Stimulated activated effector memory CD8-positive, alpha-beta T cell treated with anti-CD3 and anti-CD28 coated beads, Interleukin-12 subunit alpha, Interleukin-12 subunit beta, amount 100 ng/mL, for 72 hours (primary cell): Measurements from ENCODE around the gene ARMC7.
"Not testable (repeated sequence)": the region's sequence is repeated elsewhere in the genome, so short reads cannot be mapped to it uniquely, and the experiment has no call there.

Experiments
- ATAC-seq: fragments of 150-1000 bp; cut with Tn5 transposase; 2 replicates; pipeline ENCODE4 v1.10.0; 2021
- DNase-seq, 2 donors: peaks; one replicate each; pipeline ENCODE4 v3.0.0; 2021 to 2022; ENCODE audit warnings: low spot score in 2 of 2
- H3K27ac Mint-ChIP-seq: one replicate; pipeline ENCODE4 v1.8.0; 2022; ENCODE audit warnings: mild to moderate bottlenecking, mixed read lengths
- H3K36me3 Mint-ChIP-seq: one replicate; pipeline ENCODE4 v1.8.0; 2022; ENCODE audit warnings: mild to moderate bottlenecking, mixed read lengths
- H3K4me1 Mint-ChIP-seq: one replicate; pipeline ENCODE4 v1.8.0; 2022; ENCODE audit warnings: mixed read lengths
- H3K4me3 Mint-ChIP-seq: one replicate; pipeline ENCODE4 v1.8.0; 2022; ENCODE audit warnings: mild to moderate bottlenecking, mixed read lengths
- H3K9me3 Mint-ChIP-seq: one replicate; pipeline ENCODE4 v1.8.0; 2022; ENCODE audit warnings: mixed read lengths

Gene ARMC7

DNA sequence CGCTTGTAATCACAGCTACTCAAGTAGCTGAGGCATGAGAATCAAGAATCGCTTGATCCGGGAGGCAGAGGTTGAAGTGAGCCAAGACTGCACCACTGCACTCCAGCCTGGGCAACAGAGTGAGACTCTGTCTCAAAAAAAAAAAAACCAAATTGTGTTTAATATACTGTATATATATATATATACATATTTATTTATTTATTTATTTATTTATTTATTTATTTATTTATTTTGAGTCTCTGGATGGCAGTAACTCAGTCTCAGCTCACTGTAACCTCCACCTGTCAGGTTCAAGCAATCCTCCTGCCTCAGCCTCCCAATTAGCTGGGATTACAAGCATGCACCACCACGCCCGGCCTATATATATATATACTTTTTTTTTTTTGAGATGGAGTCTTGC lies 36.9 kb upstream of the ARMC7 start:
- not testable (repeated sequence) for H3K9me3 Mint-ChIP-seq, H3K4me3 Mint-ChIP-seq, H3K36me3 Mint-ChIP-seq, H3K27ac Mint-ChIP-seq, H3K4me1 Mint-ChIP-seq, ATAC-seq, DNase-seq

DNA sequence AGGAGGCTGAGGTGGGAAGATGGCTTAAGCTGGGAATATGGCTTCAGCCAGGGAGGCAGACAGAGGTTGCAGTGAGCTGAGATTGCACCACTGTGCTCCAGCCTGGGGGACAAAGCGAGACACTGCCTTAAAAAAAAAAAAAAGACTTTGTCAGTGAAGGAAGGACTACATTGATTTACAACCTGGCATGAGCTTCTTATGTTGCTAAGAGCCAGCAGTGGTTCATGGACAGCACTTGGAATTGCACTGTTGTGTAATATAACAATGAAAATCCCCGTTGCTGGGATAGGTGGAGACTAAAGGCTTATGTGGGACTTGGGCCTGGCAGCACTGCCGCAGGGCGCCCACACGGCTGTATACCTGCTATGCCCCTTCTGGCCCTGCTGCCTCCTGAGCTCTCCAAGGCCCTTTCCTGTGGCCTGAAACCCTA lies 36.1 kb upstream of the ARMC7 start:
- peaks cover 9% of the 10 kb centered on the region for H3K4me1 Mint-ChIP-seq
- DNase-seq (no peak), ATAC-seq (no peak)
- H3K36me3 Mint-ChIP-seq, result no peaks in the 10 kb centered on the region
- H3K4me3 Mint-ChIP-seq, result no peak overlapping the region
- no peaks in the 10 kb centered on the region for H3K9me3 Mint-ChIP-seq
- H3K27ac Mint-ChIP-seq, result no peak overlapping the region

DNA sequence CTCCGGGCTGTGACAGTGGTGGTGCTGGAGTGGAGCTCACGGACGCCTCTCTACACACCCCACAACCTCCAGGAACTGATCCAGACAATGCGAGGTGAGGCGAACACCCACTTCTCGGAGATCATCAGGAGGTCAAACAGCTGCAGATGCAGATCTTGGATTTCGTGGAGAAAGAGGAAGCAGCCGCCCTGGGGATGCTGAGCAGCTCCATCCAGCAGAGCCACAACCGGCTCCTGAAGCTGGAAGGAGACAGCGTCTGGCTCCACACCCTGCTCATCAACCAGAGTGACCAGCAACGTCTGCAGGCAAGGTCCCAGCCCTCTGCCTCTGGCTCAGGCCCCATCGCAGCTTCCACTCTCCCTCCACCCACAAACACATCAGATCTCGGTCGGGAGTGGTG lies 35.2 kb upstream of the ARMC7 start:
- Mint-ChIP-seq H3K4me3 (no peak overlapping the region), H3K27ac (no peak overlapping the region), H3K36me3 (no peaks in the 10 kb centered on the region), H3K4me1 (peaks cover 16% of the 10 kb centered on the region), H3K9me3 (no peaks in the 10 kb centered on the region)
- ATAC-seq (no peak), DNase-seq (no peak)

DNA sequence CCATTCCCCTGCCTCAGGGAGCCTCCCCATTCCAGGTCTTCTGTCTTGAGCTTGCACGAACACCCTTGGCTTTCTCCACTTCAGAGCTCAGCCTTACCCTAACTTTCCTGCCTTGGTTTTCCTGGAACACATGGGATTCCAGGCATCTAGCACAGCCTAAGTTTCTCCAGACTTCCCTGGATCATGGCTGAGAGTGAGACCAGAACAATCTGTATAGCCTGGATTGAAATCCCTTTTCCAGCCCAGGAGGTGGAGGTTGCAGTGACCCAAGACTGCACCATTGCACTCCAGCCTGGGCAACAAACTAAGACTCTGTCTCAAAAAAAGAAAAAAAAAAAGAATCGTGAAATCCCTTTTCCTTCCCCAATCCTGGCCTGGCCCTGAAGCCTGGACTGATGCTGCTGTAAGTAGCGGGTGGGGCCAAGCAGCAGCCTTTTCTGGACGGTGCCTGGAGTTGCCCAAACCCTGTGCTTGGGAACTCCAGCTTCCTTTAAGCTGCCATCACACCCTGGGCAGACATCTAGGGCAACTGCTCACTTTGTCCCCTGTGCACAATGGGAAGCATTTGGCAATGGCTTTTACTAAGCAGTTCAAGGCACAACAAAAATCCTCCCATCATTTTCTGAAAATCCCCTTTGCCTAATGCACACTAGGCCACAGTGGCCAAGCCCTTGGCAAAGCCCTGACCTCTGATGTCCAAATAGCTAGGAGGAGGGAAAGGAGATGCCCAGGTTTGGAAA lies 34.0 kb upstream of the ARMC7 start:
- Mint-ChIP-seq H3K9me3 (no peaks in the 10 kb centered on the region), H3K27ac (no peak overlapping the region), H3K4me3 (no peak overlapping the region), H3K36me3 (no peaks in the 10 kb centered on the region), H3K4me1 (peaks cover 16% of the 10 kb centered on the region)
- DNase-seq, result no peak
- no peak for ATAC-seq

DNA sequence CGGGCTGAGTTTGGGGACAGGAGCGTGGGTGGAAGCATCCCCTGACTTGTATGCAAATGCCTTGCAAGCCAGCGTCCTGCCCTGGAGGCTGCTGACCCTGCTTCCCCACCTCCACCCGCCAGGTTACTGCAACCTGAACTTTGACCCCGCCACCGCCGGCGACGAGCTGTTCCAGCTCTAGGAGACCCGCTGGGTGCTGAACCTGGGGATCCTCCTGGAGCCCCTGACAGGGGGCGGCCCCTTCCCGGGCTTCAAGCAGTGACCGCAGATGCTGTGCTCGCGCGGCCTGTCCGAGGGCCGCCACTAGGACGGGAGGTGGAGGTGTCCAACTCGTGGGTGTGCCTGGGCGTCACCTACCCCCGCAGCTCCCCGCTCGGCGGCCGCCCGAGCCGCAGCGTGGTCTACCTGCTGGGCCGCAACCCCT lies 32.7 kb upstream of the ARMC7 start:
- peak overlapping the region; percentile 72 for H3K4me3 Mint-ChIP-seq
- H3K36me3 Mint-ChIP-seq, result no peaks in the 10 kb centered on the region
- DNase-seq, result no peak
- peaks cover 16% of the 10 kb centered on the region for H3K4me1 Mint-ChIP-seq
- H3K27ac Mint-ChIP-seq, result peak overlapping the region; percentile 80
- no peak for ATAC-seq
- H3K9me3 Mint-ChIP-seq, result no peaks in the 10 kb centered on the region

DNA sequence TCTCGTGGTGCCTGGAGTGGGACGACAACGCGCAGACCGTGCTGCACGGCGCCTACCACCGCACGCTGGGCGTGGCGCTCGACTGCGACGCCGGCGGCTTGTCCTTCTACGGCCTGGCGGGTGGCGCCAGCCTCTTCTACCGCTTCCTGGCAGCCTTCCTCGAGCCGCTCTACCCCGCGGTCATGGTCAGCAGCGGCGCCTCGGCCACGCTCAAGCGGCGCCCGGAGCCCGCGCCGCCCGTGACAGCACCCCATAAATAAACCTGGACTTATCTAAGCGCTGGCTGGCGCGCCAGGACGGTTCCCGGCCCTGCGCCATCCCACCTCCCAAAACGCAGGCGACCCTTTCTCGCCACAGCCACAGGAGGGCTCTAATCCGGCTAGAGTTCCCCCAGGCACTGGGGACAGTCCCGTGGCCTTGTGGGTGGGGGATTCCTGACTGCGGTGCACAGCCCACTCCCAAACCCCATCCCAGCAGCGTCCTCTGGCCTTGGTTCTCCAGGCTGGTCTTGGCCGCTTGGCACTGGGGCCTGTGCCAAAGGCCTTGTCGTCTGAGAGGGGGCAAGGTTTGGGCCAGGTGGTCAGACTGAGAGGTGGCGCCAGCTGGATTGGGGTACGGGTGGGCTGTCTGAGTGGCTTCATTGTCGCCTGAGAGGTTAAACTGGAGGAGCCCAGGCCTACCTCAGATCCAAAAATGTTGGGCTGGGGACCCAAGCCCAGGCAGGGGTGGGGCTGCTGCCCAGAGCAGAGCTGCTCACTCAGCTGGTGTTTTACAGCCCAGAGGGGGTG lies 32.1 kb upstream of the ARMC7 start:
- DNase-seq (peak; percentile 27 to 66), ATAC-seq (peak; percentile 84)
- peaks cover 16% of the 10 kb centered on the region for H3K4me1 Mint-ChIP-seq
- peak overlapping the region; percentile 80 for H3K27ac Mint-ChIP-seq
- H3K4me3 Mint-ChIP-seq, result peak overlapping the region; percentile 72
- H3K9me3 Mint-ChIP-seq, result no peaks in the 10 kb centered on the region
- H3K36me3 Mint-ChIP-seq, result no peaks in the 10 kb centered on the region

DNA sequence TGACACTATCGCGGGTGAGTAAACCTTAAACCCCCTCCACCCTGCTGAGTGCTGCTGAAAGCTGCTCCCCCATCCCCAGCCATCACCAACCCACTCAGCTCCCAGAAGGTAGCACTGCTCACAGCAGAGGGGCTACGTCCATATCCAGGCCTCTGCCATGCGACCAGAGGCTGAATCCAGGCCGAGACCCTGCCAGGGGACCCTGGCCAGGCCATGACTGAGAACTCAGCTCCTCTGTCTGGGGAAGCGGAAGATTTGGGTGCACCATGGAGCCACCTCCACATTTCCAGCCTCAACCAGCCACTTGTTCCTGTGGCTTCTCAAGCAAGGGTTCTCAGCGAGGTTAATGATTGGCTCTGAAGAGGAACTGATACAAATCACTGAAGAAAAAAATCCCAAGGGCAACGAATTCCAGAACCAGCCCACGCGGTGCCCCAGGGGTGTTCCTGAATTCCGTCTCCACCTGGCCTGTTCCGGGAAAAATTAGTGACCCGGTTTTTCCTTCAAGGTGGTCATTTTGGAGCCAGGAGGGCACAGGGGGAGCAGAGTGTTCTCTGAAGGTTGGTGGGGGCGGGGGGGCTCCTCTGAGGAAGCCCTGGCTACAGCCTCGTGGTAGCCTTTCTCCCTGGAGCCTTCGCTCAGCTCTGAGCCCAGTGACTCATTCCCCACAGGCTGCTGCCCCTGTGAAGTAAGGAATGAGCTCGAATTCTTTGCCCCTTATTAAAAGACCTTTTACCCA lies 31.3 kb upstream of the ARMC7 start:
- H3K9me3 Mint-ChIP-seq, result no peaks in the 10 kb centered on the region
- H3K4me3 Mint-ChIP-seq, result peak overlapping the region; percentile 72
- peaks cover 16% of the 10 kb centered on the region for H3K4me1 Mint-ChIP-seq
- DNase-seq (no peak), ATAC-seq (no peak)
- H3K27ac Mint-ChIP-seq, result peak overlapping the region; percentile 80
- no peaks in the 10 kb centered on the region for H3K36me3 Mint-ChIP-seq

DNA sequence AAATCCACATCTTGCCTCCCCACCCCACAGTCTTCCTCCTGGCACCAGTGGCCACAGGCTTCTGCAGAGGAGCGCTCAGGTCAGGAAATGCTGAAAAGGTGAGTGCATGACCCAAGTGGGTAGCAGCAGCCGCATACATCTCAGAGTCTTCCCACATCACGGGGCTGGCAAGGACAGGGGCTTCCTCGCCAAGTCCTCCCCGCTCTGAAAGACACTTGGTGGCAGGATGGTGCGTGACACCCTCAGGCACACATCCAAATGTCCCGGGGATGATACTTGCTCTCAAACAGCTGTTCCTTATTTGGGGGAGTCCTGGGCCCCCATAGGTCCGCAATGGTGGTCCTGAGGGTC lies 30.8 kb upstream of the ARMC7 start:
- no peak for DNase-seq
- Mint-ChIP-seq H3K4me3 (peak overlapping the region; percentile 72), H3K4me1 (peaks cover 16% of the 10 kb centered on the region)

DNA sequence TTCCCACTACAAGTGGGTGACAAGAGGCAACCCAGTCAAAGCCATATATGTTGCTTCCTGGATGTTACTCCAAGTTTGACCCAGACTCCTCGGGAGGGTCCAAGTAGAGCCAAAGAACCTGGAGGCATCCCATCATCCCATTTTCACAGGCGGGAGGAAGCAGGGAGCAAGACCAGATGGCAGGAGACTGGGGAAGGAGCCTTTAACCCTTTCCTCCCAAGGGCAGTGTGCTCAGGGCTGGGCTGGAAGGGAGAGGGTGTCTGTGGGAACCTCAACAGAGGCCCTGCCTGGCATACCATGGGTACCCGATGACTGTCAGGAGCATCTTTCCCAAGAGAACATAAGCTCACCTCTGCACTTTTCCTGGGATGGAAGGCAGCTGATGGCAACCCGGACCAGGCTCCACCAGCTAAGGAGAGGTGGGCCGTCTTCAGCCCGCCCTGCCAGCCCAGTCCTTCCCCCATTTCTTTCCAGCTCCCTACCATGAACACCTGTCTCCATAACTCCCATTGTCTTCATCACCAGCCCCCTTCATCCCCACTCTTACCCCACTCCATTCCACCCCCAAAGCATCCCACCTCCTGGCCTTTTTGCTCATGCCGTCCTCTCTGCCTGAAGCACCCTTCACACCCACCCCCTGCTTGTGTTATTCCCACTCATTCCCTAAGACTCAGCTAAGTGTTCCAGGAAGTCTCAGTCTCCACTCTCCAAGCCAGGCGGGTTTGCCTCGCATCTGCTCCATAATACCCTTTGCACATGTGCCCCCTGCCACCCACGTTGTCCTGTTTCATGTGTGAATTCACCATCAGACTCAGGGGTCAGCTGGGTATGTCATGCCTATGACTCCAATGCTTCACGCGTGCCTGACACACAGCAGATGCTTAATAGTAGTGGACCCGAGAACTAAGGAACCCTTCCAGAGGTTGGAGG lies 27.9 kb upstream of the ARMC7 start:
- Mint-ChIP-seq H3K4me1 (peaks cover 22% of the 10 kb centered on the region), H3K4me3 (no peak overlapping the region), H3K9me3 (no peaks in the 10 kb centered on the region), H3K36me3 (no peaks in the 10 kb centered on the region), H3K27ac (peak overlapping the region; percentile 15)
- ATAC-seq, result no peak
- no peak for DNase-seq

More for the DNA sequence above, 30.8 kb upstream of the ARMC7 start:
- no peak for ATAC-seq
- no peaks in the 10 kb centered on the region for H3K9me3 Mint-ChIP-seq
- no peak overlapping the region for H3K27ac Mint-ChIP-seq
- H3K36me3 Mint-ChIP-seq, result no peaks in the 10 kb centered on the region

DNA sequence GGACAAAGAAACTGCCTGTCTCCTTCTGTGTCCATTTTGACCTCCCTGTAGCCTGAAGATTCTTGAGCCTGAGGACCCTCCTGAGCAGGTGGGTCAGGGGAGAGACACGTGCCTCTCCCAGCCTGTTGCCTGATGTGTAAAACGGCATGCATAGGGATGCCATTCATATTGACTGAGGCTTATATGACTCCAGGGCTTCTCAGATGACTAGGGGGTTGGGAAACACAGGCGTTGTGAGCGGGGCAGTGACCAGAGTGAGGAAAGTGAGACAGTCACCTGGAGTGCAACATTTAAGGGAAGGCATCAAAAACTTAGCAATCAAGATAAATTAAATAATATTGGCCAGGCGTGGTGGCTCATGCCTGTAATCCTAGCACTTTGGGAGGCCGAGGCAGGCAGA lies 27.1 kb upstream of the ARMC7 start:
- Mint-ChIP-seq H3K27ac (peak overlapping the region; percentile 15), H3K9me3 (no peaks in the 10 kb centered on the region), H3K36me3 (no peaks in the 10 kb centered on the region), H3K4me3 (no peak overlapping the region), H3K4me1 (peaks cover 24% of the 10 kb centered on the region)
- no peak for DNase-seq
- no peak for ATAC-seq

DNA sequence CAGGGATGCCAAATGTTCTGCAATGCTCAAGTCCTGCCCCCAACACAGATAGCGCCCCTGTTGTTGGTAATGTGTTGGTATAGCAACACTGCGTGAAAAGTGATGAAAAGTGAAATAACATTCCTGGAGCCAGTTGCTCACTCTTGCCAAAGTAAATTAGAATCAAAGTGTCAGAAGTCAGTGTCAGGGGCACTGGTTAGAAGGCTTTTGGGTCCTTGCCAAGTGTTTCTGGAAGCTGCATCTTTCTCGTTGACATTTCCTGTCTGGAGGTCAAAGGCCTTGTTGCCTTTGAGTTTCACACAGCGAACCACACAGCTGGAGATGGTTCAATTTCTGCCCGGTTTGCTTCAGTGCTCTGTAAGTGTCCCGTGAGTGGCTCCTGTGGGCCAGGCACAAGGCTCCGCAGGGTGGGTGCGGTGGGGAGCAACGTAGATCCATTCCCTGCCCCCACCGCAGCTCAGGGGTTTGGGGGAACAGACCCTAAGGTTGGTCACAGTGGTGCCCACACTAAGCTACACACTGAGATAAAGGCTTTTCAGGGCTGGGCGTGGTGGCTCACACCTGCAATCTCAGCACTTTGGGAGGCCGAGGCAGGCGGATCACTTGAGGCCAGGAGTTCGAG lies 25.6 kb upstream of the ARMC7 start:
- Mint-ChIP-seq H3K27ac (no peak overlapping the region), H3K9me3 (no peaks in the 10 kb centered on the region), H3K4me1 (peaks cover 21% of the 10 kb centered on the region), H3K4me3 (no peak overlapping the region), H3K36me3 (no peaks in the 10 kb centered on the region)
- ATAC-seq (no peak), DNase-seq (no peak)

DNA sequence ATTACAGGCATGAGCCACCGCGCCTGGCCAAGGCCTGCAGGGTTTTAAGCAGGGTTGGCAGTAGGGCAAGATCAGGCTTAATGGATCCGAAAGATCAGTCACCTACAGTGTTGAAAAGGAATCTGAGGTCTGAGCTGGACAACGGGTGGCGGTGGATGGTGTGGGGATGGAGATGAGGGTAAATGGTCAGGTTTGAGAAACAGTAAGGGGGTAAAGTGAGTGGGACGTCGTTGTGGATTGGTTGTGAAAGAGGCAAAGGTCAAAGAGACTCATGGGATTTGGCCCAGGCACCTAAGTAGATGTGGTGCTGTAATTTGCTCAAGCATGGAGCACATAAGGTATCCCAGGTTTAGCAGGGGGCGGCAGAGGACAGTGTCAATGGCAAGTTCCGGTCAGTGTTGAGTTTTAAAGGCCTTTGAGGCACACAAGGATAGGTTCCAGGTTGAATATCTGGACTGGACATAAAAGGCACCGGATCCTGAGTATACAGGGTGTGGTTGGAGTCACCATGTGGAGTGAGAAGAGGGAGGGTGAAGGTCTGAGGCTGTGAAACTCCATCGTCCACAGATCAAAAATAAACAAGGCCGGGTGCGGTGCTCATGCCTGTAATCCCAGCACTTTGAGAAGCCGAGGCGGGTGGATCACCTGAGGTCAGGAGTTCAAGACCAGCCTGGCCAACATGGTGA lies 23.1 kb upstream of the ARMC7 start:
- ATAC-seq, result no peak
- Mint-ChIP-seq H3K4me1 (peaks cover 22% of the 10 kb centered on the region), H3K9me3 (no peaks in the 10 kb centered on the region), H3K4me3 (peak overlapping the region; percentile 69), H3K36me3 (no peaks in the 10 kb centered on the region), H3K27ac (peak overlapping the region; percentile 71)
- DNase-seq, result no peak

DNA sequence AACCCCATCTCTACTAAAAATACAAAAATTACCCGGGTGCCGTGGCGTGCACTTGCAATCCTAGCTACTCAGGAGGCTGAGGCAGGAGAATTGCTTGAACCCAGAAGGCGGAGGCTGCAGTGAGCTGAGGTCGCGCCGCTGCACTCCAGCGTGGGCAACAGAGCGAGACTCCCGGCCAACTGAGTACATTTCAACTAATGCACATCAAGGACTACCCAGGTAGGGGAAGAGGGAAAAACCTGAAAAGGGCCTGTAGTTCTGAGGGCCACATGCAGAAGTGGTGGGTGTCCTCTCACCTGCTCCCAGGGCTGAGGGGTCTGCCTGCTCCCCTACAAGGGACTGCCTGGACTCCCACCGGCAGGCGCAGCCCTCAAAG lies 22.6 kb upstream of the ARMC7 start:
- Mint-ChIP-seq H3K4me1 (peaks cover 26% of the 10 kb centered on the region), H3K27ac (peak overlapping the region; percentile 71)
- no peak for ATAC-seq

More for the DNA sequence above, 22.6 kb upstream of the ARMC7 start:
- H3K9me3 Mint-ChIP-seq, result no peaks in the 10 kb centered on the region
- H3K4me3 Mint-ChIP-seq, result peak overlapping the region; percentile 69
- H3K36me3 Mint-ChIP-seq, result no peaks in the 10 kb centered on the region
- peak in 1 of 2 donors; percentile 61 for DNase-seq
